Stomach smooth muscle (tissue), 2 donors: ENCODE results near the gene EEFSEC.

ENCODE experiments used
- H3K27ac ChIP-seq: one replicate; pipeline ENCODE4 v1.7.0; 2013; ENCODE audit warnings: mild to moderate bottlenecking, low read length, inconsistent platforms
- H3K27me3 ChIP-seq, 2 donors: one replicate each; pipeline ENCODE4 v1.7.0; 2013; ENCODE audit warnings: low read length in 2 of 2; ENCODE audit not compliant: insufficient read depth in 2 of 2, control insufficient read depth in 1 of 2
- H3K36me3 ChIP-seq, 2 donors: one replicate each; pipeline ENCODE4 v1.7.0; 2013; ENCODE audit warnings: low read length in 2 of 2; ENCODE audit not compliant: control insufficient read depth in 2 of 2, insufficient read depth in 2 of 2
- H3K4me1 ChIP-seq: one replicate; pipeline ENCODE4 v1.7.0; 2013; ENCODE audit warnings: low read length; ENCODE audit not compliant: control insufficient read depth, insufficient read depth
- H3K4me3 ChIP-seq, 2 donors: one replicate each; pipeline ENCODE4 v1.7.0; 2013; ENCODE audit warnings: low read length in 2 of 2
- H3K9ac ChIP-seq, 2 donors: one replicate each; pipeline ENCODE4 v1.7.0; 2013; ENCODE audit warnings: low read length in 2 of 2, mild to moderate bottlenecking in 1 of 2
- H3K9me3 ChIP-seq, 2 donors: one replicate each; pipeline ENCODE4 v1.7.0; 2013; ENCODE audit warnings: low read length in 2 of 2; ENCODE audit not compliant: control insufficient read depth in 2 of 2
- donor health status: healthy.
- donor health status: Pancreatic carcinoma.

The EEFSEC gene

GRCh38 chr3:128339491-128340012 is 186.3 kb downstream of the EEFSEC start:
- Histone ChIP-seq H3K9me3 (no peaks in the 10 kb centered on the region), H3K27ac (no peak overlapping the region), H3K4me1 (no peaks in the 10 kb centered on the region), H3K9ac (no peak overlapping the region), H3K4me3 (no peak overlapping the region), H3K36me3 (peaks cover 2 to 13% of the 10 kb centered on the region in 2 donors), H3K27me3 (no peaks in the 10 kb centered on the region)

GRCh38 chr3:128340198-128340903 is 187.1 kb downstream of the EEFSEC start:
- H3K4me3 ChIP-seq = no peak overlapping the region
- no peak overlapping the region for H3K9ac ChIP-seq
- H3K4me1 ChIP-seq = no peaks in the 10 kb centered on the region
- H3K27me3 ChIP-seq = no peaks in the 10 kb centered on the region
- no peak overlapping the region for H3K27ac ChIP-seq
- H3K9me3 ChIP-seq = no peaks in the 10 kb centered on the region
- peaks cover 2 to 13% of the 10 kb centered on the region in 2 donors for H3K36me3 ChIP-seq

DNA sequence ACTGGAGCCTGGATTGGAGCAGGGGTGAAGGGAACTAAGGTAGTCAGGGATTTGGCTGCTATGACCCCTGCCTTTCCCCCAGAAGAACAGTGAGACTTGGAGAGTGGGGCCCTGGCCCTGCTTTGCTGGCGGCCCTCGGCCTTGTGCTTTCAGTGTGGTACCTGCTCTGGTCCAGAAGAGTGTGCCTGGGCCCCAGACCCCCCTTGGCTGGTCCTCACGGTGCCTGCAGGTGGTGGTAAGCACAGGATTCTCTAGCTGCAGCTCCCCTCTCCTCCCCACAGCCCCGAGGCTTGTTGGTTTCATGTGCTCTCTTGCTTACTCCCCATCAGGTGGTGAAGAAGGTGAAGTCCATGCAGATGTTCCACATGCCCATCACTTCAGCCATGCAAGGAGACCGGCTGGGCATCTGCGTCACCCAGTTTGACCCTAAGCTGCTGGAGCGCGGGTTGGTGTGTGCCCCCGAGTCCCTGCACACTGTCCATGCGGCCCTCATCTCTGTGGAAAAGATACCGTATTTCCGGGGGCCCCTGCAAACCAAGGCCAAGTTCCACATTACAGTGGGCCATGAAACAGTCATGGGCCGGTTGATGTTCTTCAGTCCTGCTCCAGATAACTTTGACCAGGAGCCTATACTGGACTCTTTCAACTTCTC is 187.7 kb downstream of the EEFSEC start:
- H3K9ac ChIP-seq = no peak overlapping the region
- H3K36me3 ChIP-seq = peaks cover 2 to 13% of the 10 kb centered on the region in 2 donors
- no peaks in the 10 kb centered on the region for H3K9me3 ChIP-seq
- H3K27ac ChIP-seq = no peak overlapping the region
- H3K27me3 ChIP-seq = no peaks in the 10 kb centered on the region
- H3K4me1 ChIP-seq = no peaks in the 10 kb centered on the region
- H3K4me3 ChIP-seq = no peak overlapping the region

DNA sequence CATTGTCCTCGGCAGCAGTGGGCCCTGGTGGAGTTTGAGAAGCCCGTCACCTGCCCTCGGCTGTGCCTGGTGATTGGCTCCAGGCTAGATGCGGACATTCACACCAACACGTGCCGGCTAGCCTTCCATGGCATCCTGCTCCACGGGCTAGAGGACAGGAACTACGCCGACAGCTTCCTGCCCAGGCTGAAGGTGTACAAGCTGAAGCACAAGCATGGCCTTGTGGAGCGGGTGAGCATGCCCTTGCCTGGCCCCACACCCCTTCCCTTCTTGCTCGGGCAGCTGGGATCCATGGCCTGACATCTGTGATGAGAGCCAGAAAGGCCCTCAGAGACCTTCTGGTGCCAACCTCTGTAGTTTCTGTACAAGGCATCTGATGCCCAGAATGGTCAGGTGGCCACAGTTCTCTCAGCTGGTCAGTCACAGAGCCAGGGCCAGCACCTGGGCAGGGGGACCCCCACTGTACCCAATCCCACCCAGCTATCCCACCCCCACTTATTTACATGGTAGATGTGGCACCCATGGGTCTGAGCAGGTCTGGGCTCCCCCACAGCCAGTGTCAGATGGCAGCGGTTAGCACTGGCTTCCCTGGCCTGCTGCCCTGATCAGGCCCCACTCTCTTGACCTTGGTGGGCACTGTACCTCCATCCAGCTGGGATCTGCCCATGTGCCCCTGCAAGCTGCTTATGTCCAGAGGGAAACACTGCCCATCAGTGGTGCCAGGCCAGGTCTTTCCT is 188.5 kb downstream of the EEFSEC start:
- Histone ChIP-seq H3K9me3 (no peaks in the 10 kb centered on the region), H3K27me3 (no peaks in the 10 kb centered on the region), H3K4me3 (no peak overlapping the region), H3K4me1 (no peaks in the 10 kb centered on the region), H3K36me3 (peaks cover 2 to 13% of the 10 kb centered on the region in 2 donors), H3K9ac (no peak overlapping the region), H3K27ac (no peak overlapping the region)

GRCh38 chr3:128342701-128343180 is 189.5 kb downstream of the EEFSEC start:
- Histone ChIP-seq H3K36me3 (peaks cover under 1 to 13% of the 10 kb centered on the region in 2 donors), H3K4me3 (no peak overlapping the region), H3K9me3 (no peaks in the 10 kb centered on the region), H3K4me1 (no peaks in the 10 kb centered on the region), H3K27ac (no peak overlapping the region), H3K27me3 (no peaks in the 10 kb centered on the region), H3K9ac (no peak overlapping the region)

- H3K36me3 ChIP-seq = peaks cover 0 to 12% of the 10 kb centered on the region in 2 donors
- H3K27ac ChIP-seq = no peak overlapping the region
- H3K4me1 ChIP-seq = no peaks in the 10 kb centered on the region
- no peaks in the 10 kb centered on the region for H3K27me3 ChIP-seq
- H3K4me3 ChIP-seq = no peak overlapping the region
- H3K9me3 ChIP-seq = no peaks in the 10 kb centered on the region
- H3K9ac ChIP-seq = no peak overlapping the region
Observed at GRCh38 chr3:128343287-128344051, 190.2 kb downstream of the EEFSEC start.

DNA sequence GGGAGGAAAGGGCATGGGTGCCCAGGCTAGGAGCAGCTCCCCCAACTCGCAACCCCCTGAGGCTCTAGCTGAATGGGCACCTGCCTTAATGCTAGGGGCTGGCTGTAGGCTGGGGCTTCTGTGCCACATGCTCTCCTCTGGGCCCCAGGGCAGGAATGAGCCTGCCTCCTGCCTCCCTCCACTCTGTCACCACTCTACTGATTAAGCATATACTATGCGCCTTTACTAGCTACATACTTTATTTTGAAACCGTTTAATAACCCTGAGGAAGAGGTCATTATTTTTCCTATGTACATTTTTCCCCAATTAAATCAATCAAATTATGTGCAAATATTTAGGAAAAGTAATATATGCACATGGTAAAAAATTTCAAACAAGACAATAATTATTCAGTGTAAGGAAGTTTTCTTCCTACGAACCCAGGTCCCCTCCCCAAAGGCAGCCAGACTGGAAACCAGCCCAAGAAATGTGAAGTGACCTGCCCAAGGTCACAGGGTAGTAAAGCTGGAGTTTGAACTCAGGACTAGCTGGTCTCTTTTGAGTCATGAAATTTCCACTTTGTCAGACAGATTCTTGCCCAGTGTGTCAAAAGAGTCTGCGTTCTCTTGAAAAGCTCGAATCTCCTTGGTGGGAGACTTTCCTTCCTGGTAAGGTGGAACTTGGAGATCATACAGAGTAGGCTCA is 190.9 kb downstream of the EEFSEC start:
- Histone ChIP-seq H3K27ac (no peak overlapping the region), H3K4me1 (no peaks in the 10 kb centered on the region), H3K27me3 (no peaks in the 10 kb centered on the region)

GRCh38 chr3:128345196-128345595 is 191.9 kb downstream of the EEFSEC start:
- H3K9ac ChIP-seq = no peak overlapping the region
- H3K9me3 ChIP-seq = no peaks in the 10 kb centered on the region
- H3K27ac ChIP-seq = no peak overlapping the region
- no peak overlapping the region for H3K4me3 ChIP-seq
- no peaks in the 10 kb centered on the region for H3K27me3 ChIP-seq
- H3K36me3 ChIP-seq = peaks cover 0 to 12% of the 10 kb centered on the region in 2 donors
- H3K4me1 ChIP-seq = no peaks in the 10 kb centered on the region

More for the DNA sequence above, 190.9 kb downstream of the EEFSEC start:
- Histone ChIP-seq H3K4me3 (no peak overlapping the region), H3K36me3 (peaks cover 0 to 12% of the 10 kb centered on the region in 2 donors), H3K9me3 (no peaks in the 10 kb centered on the region), H3K9ac (no peak overlapping the region)

- Histone ChIP-seq H3K27me3 (no peaks in the 10 kb centered on the region), H3K4me1 (no peaks in the 10 kb centered on the region), H3K36me3 (peaks cover 3 to 8% of the 10 kb centered on the region in 2 donors), H3K27ac (no peak overlapping the region), H3K9ac (no peak overlapping the region), H3K4me3 (no peak overlapping the region), H3K9me3 (no peaks in the 10 kb centered on the region)
Observed at GRCh38 chr3:128346562-128346961, 193.3 kb downstream of the EEFSEC start.

GRCh38 chr3:128347282-128347681 is 194.0 kb downstream of the EEFSEC start:
- H3K36me3 ChIP-seq = peaks cover 3 to 5% of the 10 kb centered on the region in 2 donors
- no peaks in the 10 kb centered on the region for H3K4me1 ChIP-seq
- no peak overlapping the region for H3K27ac ChIP-seq

More at GRCh38 chr3:128347282-128347681, 194.0 kb downstream of the EEFSEC start:
- no peak overlapping the region for H3K9ac ChIP-seq
- H3K9me3 ChIP-seq = no peaks in the 10 kb centered on the region
- H3K27me3 ChIP-seq = no peaks in the 10 kb centered on the region
- no peak overlapping the region for H3K4me3 ChIP-seq
